ENCODE results near the gene CMIP. TPM values are rescaled to one million over a fixed set of nuclear protein-coding genes. Genes with fewer than 3 reads are reported as not detected.

CMIP gene
- total and polyA plus RNA-seq, 10 of the 15 experiments (the other 5 are each of a cell fraction or from before 2014, with no cell fraction given): 1.2 to 43.2 (median 4.4) TPM

DNA sequence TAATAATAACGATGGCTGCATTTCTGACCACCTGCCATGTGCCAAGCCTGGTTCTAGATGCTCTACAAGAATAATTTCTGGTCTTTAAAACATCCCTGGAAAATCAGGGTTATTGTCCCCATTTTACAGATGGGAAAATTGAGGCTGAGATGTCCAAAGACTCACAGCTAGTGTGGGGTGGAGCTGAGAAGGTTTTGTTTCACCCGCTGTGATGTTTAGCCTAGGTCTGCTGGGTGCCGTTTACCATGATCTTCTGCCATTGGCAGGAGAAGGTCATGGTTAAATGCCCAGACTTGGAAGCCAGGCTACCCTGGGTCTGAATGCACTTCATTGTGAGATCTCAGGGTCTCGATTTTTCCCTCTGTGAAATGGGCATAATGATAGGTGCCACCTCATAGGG, 175.4 kb downstream of the CMIP start:
- in situ Hi-C loops (cut with MboI) (loop anchor here (5.0 kb wide), 1 partner anchor 107 kb away; no protein-coding TSS in a partner anchor), intact Hi-C loops (cut with micrococcal nuclease; ENCODE audit: unreplicated experiment) (loop anchor here (5.0 kb wide), 1 partner anchor 117 kb away; no protein-coding TSS in a partner anchor)
- TF ChIP-seq FOXM1 (IDR thresholded peaks at IDR 0.05; ENCODE audit: low read depth, low read length): no peak
- no peak for TF ChIP-seq RB1 (IDR thresholded peaks at IDR 0.05; ENCODE audit: borderline replicate concordance)
- no peak for TF ChIP-seq PAX8 (IDR thresholded peaks at IDR 0.05)
- no peak for TF ChIP-seq PAX5 (IDR thresholded peaks at IDR 0.05; ENCODE audit: borderline replicate concordance, low read depth, low read length)
- no peak for TF ChIP-seq ELK1 (IDR thresholded peaks at IDR 0.05; ENCODE audit: low read depth, low read length)
- TF ChIP-seq IRF5 (IDR thresholded peaks at IDR 0.05; ENCODE audit: borderline replicate concordance): no peak
- TF ChIP-seq, protein P1, sequence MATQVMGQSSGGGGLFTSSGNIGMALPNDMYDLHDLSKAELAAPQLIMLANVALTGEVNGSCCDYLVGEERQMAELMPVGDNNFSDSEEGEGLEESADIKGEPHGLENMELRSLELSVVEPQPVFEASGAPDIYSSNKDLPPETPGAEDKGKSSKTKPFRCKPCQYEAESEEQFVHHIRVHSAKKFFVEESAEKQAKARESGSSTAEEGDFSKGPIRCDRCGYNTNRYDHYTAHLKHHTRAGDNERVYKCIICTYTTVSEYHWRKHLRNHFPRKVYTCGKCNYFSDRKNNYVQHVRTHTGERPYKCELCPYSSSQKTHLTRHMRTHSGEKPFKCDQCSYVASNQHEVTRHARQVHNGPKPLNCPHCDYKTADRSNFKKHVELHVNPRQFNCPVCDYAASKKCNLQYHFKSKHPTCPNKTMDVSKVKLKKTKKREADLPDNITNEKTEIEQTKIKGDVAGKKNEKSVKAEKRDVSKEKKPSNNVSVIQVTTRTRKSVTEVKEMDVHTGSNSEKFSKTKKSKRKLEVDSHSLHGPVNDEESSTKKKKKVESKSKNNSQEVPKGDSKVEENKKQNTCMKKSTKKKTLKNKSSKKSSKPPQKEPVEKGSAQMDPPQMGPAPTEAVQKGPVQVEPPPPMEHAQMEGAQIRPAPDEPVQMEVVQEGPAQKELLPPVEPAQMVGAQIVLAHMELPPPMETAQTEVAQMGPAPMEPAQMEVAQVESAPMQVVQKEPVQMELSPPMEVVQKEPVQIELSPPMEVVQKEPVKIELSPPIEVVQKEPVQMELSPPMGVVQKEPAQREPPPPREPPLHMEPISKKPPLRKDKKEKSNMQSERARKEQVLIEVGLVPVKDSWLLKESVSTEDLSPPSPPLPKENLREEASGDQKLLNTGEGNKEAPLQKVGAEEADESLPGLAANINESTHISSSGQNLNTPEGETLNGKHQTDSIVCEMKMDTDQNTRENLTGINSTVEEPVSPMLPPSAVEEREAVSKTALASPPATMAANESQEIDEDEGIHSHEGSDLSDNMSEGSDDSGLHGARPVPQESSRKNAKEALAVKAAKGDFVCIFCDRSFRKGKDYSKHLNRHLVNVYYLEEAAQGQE (IDR thresholded peaks at IDR 0.05; ENCODE audit: low read depth, low read length): no peak
- no peak for TF ChIP-seq TARDBP (IDR thresholded peaks at IDR 0.05; ENCODE audit: borderline replicate concordance)
- H3K36me3 ChIP-seq (ENCODE audit: control insufficient read depth in 2 of 2, insufficient read depth in 2 of 2, low read length in 1 of 2): peaks cover 7 to 23% of the 10 kb centered on the region in 2 experiments; a peak in 3 of 4 replicates
- H3K27me3 ChIP-seq (replicated peaks in 1 of 2; ENCODE audit: control insufficient read depth in 2 of 2, insufficient read depth in 2 of 2, low read length in 1 of 2): no peaks in the 10 kb centered on the region
- WGBS (ENCODE audit: insufficient coverage, insufficient replicate concordance, low lambda C conversion rate, missing lambda C conversion rate): 70% methylated on average over 4 of the region's 4 CpGs
- no peak overlapping the region for H3K4me3 ChIP-seq
- H3K4me2 ChIP-seq (ENCODE audit: control insufficient read depth, insufficient read depth): no peak overlapping the region
- no peaks in the 10 kb centered on the region for H3K9me3 ChIP-seq (replicated peaks; ENCODE audit: control insufficient read depth, insufficient read depth, low read length)
- SMC1A ChIA-PET (ENCODE audit: uncharacterized antibody, unreplicated experiment): interaction anchor here (1.2 to 1.4 kb wide), 2 partner anchors 18 to 86 kb away, joined by 3 read pairs; no protein-coding TSS in a partner anchor
- FAIRE-seq (no peak), DNase-seq (ENCODE audit: low read depth, low spot score) (no peak), ATAC-seq (no peak)
- H3K4me1 ChIP-seq (ENCODE audit: control insufficient read depth, insufficient read depth, low read length): peaks cover 19% of the 10 kb centered on the region
- RAD21 ChIA-PET (ENCODE audit: unreplicated experiment): no interaction called here
- no peaks in the 10 kb centered on the region for H4K20me1 ChIP-seq (ENCODE audit: control insufficient read depth, insufficient read depth)
- H3K79me2 ChIP-seq (ENCODE audit: control insufficient read depth, insufficient read depth, low read length): no peaks in the 10 kb centered on the region
- BruUV-seq (replicated peaks): no TSS peak
- H3K9ac ChIP-seq (ENCODE audit: control insufficient read depth, insufficient read depth, low read length): no peak overlapping the region
- CTCF ChIA-PET: interaction anchor here (6.2 kb wide), 1 partner anchor 104 kb away, joined by 57 read pairs; no protein-coding TSS in a partner anchor
- POLR2A ChIA-PET: no interaction called here
- no peak overlapping the region for H2AFZ ChIP-seq (ENCODE audit: control insufficient read depth, low read depth, low read length)
- no peak overlapping the region for H3K27ac ChIP-seq (ENCODE audit: control insufficient read depth, insufficient read depth)

All from GM12878 (cell line).